ENCODE results near the gene EFCAB14. TPM values are rescaled to one million over a fixed set of nuclear protein-coding genes. Genes with fewer than 3 reads are reported as not detected.
"Not testable (repeated sequence)": the region's sequence is repeated elsewhere in the genome, so short reads cannot be mapped to it uniquely, and the experiment has no call there.

Gene EFCAB14
- total RNA-seq, 1 experiment from 2014 or later, result 43.3 TPM

GRCh38 chr1:46708121-46708520 is 10.8 kb downstream of the EFCAB14 start:
- DNase-seq, result no peak
- H3K27me3 ChIP-seq (ENCODE audit: control insufficient read depth, insufficient read depth, low read length), result no peaks in the 10 kb centered on the region
- no peak overlapping the region for H3K4me3 ChIP-seq (ENCODE audit: insufficient read depth, low read depth, low read length)
- H3K36me3 ChIP-seq (replicated peaks; ENCODE audit: control insufficient read depth, insufficient read depth, low read length), result peaks cover 16% of the 10 kb centered on the region

GRCh38 chr1:46705408-46705807 is 13.5 kb downstream of the EFCAB14 start:
- H3K27me3 ChIP-seq (ENCODE audit: control insufficient read depth, insufficient read depth, low read length), result no peaks in the 10 kb centered on the region
- no peak for DNase-seq
- peaks cover 19% of the 10 kb centered on the region for H3K36me3 ChIP-seq (replicated peaks; ENCODE audit: control insufficient read depth, insufficient read depth, low read length)
- no peak overlapping the region for H3K4me3 ChIP-seq (ENCODE audit: insufficient read depth, low read depth, low read length)

GRCh38 chr1:46703927-46704641 is 14.8 kb downstream of the EFCAB14 start:
- Histone ChIP-seq H3K36me3 (replicated peaks; ENCODE audit: control insufficient read depth, insufficient read depth, low read length) (peaks cover 16% of the 10 kb centered on the region), H3K27me3 (ENCODE audit: control insufficient read depth, insufficient read depth, low read length) (no peaks in the 10 kb centered on the region), H3K4me3 (ENCODE audit: insufficient read depth, low read depth, low read length) (no peak overlapping the region)
- DNase-seq, result no peak

GRCh38 chr1:46699666-46700065 is 19.2 kb downstream of the EFCAB14 start:
- no peak for DNase-seq
- H3K27me3 ChIP-seq (ENCODE audit: control insufficient read depth, insufficient read depth, low read length), result no peaks in the 10 kb centered on the region
- peaks cover 12% of the 10 kb centered on the region for H3K36me3 ChIP-seq (replicated peaks; ENCODE audit: control insufficient read depth, insufficient read depth, low read length)
- no peak overlapping the region for H3K4me3 ChIP-seq (ENCODE audit: insufficient read depth, low read depth, low read length)

- Histone ChIP-seq H3K27me3 (ENCODE audit: control insufficient read depth, insufficient read depth, low read length) (no peaks in the 10 kb centered on the region), H3K36me3 (replicated peaks; ENCODE audit: control insufficient read depth, insufficient read depth, low read length) (peaks cover 10% of the 10 kb centered on the region), H3K4me3 (ENCODE audit: insufficient read depth, low read depth, low read length) (no peak overlapping the region)
- no peak for DNase-seq
These were observed 21.9 kb downstream of the EFCAB14 start for GRCh38 chr1:46697053-46697452.

GRCh38 chr1:46694676-46695075 is 24.2 kb downstream of the EFCAB14 start:
- peaks cover 22% of the 10 kb centered on the region for H3K36me3 ChIP-seq (replicated peaks; ENCODE audit: control insufficient read depth, insufficient read depth, low read length)
- not testable (repeated sequence) for DNase-seq; H3K27me3 ChIP-seq (ENCODE audit: control insufficient read depth, insufficient read depth, low read length)

GRCh38 chr1:46692811-46693770 is 25.8 kb downstream of the EFCAB14 start:
- H3K4me3 ChIP-seq (ENCODE audit: insufficient read depth, low read depth, low read length), result no peak overlapping the region
- H3K36me3 ChIP-seq (replicated peaks; ENCODE audit: control insufficient read depth, insufficient read depth, low read length), result peaks cover 31% of the 10 kb centered on the region
- DNase-seq, result no peak

More at GRCh38 chr1:46694676-46695075, 24.2 kb downstream of the EFCAB14 start:
- not testable (repeated sequence) for H3K4me3 ChIP-seq (ENCODE audit: insufficient read depth, low read depth, low read length)

GRCh38 chr1:46691997-46692790 is 26.7 kb downstream of the EFCAB14 start:
- DNase-seq, result no peak
- Histone ChIP-seq H3K4me3 (ENCODE audit: insufficient read depth, low read depth, low read length) (no peak overlapping the region), H3K36me3 (replicated peaks; ENCODE audit: control insufficient read depth, insufficient read depth, low read length) (peaks cover 33% of the 10 kb centered on the region), H3K27me3 (ENCODE audit: control insufficient read depth, insufficient read depth, low read length) (no peaks in the 10 kb centered on the region)

More at GRCh38 chr1:46692811-46693770, 25.8 kb downstream of the EFCAB14 start:
- H3K27me3 ChIP-seq (ENCODE audit: control insufficient read depth, insufficient read depth, low read length), result no peaks in the 10 kb centered on the region

- no peak overlapping the region for H3K4me3 ChIP-seq (ENCODE audit: insufficient read depth, low read depth, low read length)
- H3K36me3 ChIP-seq (replicated peaks; ENCODE audit: control insufficient read depth, insufficient read depth, low read length), result peaks cover 28% of the 10 kb centered on the region
- DNase-seq, result no peak
- no peaks in the 10 kb centered on the region for H3K27me3 ChIP-seq (ENCODE audit: control insufficient read depth, insufficient read depth, low read length)
These were observed 27.9 kb downstream of the EFCAB14 start for GRCh38 chr1:46690931-46691421.

- Histone ChIP-seq H3K36me3 (replicated peaks; ENCODE audit: control insufficient read depth, insufficient read depth, low read length) (peaks cover 28% of the 10 kb centered on the region), H3K4me3 (ENCODE audit: insufficient read depth, low read depth, low read length) (no peak overlapping the region), H3K27me3 (ENCODE audit: control insufficient read depth, insufficient read depth, low read length) (no peaks in the 10 kb centered on the region)
- no peak for DNase-seq
These were observed 29.0 kb downstream of the EFCAB14 start for GRCh38 chr1:46689897-46690296.

- no peak for DNase-seq
- Histone ChIP-seq H3K36me3 (replicated peaks; ENCODE audit: control insufficient read depth, insufficient read depth, low read length) (peaks cover 33% of the 10 kb centered on the region), H3K4me3 (ENCODE audit: insufficient read depth, low read depth, low read length) (no peak overlapping the region), H3K27me3 (ENCODE audit: control insufficient read depth, insufficient read depth, low read length) (no peaks in the 10 kb centered on the region)
These were observed 29.6 kb downstream of the EFCAB14 start for GRCh38 chr1:46689356-46689755.

- no peak for DNase-seq
- H3K27me3 ChIP-seq (ENCODE audit: control insufficient read depth, insufficient read depth, low read length), result no peaks in the 10 kb centered on the region
- no peak overlapping the region for H3K4me3 ChIP-seq (ENCODE audit: insufficient read depth, low read depth, low read length)
- peaks cover 41% of the 10 kb centered on the region for H3K36me3 ChIP-seq (replicated peaks; ENCODE audit: control insufficient read depth, insufficient read depth, low read length)
These were observed 30.9 kb downstream of the EFCAB14 start for GRCh38 chr1:46687921-46688509.

- no peak for DNase-seq
- Histone ChIP-seq H3K36me3 (replicated peaks; ENCODE audit: control insufficient read depth, insufficient read depth, low read length) (peaks cover 41% of the 10 kb centered on the region), H3K27me3 (ENCODE audit: control insufficient read depth, insufficient read depth, low read length) (no peaks in the 10 kb centered on the region), H3K4me3 (ENCODE audit: insufficient read depth, low read depth, low read length) (no peak overlapping the region)
These were observed 31.7 kb downstream of the EFCAB14 start for GRCh38 chr1:46687093-46687659.
